Hematopoietic multipotent progenitor cell treated with erythropoietin and hydrocortisone succinate and interleukin-3 and kit ligand, for 15 days (in vitro differentiated cells): Measurements from ENCODE around the gene TMEM187.

Experiments
- DNase-seq: peaks from one replicate; pipeline ENCODE4 v3.0.0-alpha.2; 2015; ENCODE audit warnings: low spot score

TMEM187 gene

DNA sequence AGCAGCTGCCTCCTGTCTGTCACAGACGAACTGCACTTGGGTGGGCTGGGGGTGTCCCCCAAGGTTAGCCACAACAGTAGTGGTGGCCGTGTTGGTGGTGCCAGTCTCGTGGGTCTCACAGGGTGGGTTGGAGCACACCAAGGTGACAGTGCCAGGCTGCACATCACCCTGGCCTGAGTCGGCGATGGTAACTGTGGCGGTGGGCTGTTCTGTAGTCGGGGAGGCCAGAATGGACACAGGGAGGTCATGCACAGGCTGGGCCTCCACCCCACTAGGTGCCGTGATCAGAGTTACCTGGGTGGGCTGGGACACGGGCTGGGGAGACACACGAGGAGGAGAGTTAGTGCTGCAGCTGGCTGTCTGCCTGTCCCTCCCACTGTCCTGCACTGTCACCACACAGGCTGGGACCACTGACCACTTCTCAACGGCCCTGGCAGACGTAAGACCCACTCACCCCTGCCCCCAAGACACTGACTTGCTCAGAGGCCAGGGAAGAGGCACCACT, 17.3 kb upstream of the TMEM187 start:
- no peak for DNase-seq

DNA sequence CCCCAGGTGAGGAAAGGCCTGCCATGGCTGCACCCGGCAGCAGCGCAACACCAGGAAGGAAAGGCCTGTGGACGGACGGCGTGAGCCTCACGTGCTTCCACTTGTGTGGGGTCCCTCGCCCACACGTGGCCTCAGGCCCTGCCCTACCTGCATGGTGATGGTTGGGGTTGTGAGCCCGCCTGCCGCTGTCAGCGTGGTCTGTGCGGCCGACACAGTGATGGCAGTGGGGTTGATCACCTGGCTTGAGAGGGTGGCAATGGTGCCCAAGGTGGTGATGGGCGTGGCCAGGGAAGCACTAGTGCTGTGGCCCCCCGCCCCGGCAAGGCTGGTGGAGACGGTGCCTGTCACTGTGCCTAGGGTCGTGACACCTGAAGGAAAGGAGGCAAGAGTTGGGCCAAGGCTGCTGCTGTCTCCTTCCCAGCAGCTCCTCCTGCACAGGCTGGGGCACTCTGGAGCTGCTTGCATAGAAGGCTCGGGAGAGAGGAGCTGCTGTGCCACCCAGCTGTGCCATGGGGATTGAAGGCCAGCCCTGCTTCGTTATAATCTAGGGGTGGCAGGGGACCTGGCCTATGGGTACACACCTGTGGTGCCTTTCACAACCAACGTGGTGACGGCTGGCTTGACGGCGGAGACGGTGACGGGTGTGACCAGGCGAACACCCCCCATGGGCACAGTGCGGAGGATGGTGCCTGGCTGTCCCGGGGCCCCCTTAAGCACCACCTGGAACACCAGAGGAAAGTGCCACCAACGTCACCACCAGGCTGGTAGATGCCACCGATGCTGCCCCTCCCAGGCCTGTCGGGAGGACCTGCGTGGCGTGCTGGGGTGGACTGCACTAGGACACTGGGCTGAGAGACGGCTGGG, 16.3 kb upstream of the TMEM187 start:
- no peak for DNase-seq

DNA sequence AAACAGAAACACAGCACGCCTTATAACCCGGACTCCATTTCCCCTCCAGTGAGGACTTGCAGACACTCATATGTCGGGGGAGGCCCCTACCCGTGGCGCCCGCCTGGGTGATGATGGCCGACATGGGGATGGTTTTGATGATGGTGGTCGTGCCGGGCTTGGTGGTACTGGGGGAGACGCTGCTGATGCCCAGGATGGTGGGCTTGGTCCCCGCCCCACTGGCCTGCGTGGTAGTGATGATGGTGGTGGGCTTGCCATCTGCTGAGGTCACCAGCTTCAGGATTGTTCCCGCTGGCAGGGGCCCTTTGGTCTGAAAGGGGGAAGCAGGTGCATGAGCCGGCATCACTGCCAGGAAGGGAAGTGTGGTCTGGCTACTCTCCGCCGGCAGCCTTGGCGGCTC, 15.3 kb upstream of the TMEM187 start:
- DNase-seq = no peak

DNA sequence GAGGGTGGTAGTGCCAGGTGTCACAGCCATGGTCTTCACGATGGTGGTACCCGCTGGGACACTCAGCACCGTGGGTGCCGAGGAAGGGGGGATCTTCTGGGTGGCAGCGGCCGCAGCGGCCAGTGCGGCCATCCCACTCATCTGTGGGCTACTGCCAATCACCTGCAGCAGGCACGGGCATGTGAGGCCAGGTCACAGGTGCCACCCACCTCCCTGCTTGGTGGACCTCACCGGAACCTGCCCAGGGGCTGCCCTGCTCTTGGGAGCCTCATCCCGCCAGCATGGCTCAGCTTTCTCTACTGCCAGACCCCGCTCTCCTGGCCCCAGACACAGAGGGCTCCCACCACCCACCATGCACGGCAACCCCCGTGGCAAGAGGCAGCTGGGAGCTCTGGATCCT, 13.9 kb upstream of the TMEM187 start:
- DNase-seq = no peak

DNA sequence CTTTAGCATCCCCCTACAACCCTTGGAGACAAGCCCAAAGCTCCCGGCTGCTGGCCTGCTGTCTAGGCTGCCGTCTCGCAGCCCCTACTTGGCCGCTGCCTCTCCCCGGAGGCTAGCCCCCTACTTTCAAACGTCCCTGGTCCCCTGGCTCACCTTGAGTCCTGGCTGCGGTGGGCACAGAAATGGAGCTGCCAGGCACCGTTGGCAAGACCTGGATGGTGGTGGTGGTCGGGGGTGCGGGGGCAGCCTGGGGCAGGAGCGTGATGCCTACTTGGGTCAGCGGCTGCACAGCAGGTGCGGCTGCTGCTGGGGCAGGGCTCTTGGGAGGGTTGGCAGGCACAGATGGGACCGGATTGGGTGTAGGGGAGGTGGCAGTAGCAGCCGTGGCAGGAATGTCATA, 12.9 kb upstream of the TMEM187 start:
- no peak for DNase-seq

DNA sequence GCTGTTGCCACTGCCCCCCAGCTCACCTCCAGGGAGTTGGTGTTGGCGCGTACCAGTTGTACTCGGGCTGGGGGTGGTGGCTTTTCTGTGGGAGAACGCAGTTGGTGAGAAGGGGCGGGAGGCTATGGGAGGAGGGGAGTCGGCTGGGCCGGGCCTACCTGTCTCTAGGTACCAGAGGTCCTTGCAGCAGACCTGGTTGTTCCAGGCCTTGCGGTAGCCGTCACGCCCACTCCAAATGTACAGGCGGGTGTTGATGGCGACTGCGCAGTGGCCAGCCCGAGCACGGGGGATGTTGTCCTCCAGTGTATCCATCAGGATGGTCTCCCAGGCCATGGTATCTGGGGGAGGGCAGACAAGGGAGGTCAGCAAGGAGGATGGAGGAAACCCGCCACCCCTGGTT, 12.5 kb upstream of the TMEM187 start:
- no peak for DNase-seq

DNA sequence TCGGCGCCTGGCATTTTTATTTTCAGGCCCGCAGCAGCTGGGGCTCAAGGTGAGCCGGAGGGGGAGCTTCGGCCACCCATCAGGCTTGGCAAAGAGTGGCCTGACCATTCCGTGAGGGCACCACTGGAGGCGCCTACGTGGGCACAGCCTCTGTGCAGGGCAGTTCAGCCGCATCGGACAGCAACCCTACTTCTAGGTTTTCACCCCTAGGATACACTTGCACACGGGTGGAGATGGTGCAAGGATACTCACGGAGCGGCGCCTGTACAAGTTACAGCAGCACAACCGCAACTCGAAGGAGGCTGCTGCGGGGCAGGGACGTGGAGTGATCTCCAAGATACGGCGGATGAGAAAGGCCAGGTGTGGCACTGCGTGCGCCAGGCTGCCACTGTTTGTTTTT, 11.8 kb upstream of the TMEM187 start:
- no peak for DNase-seq

DNA sequence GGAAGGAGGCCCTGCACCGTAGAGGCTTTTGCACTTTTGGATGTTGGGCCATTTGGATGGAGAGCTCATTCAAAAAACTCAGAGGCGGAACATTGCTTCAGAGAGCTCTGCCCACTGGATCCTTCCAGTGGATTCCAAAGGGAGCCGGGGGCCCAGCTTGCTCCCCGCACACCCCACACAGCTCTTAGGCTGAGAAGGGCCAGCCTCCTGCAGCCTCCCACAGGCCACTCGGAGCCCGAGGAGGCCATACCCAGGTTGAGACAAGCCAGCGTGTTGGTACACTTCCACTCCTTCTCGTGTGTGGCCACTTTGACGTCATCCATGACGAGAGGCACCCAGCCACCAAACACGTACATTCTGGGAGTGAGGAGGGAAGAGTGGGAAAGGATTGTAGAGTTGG, 11.3 kb upstream of the TMEM187 start:
- DNase-seq = no peak

DNA sequence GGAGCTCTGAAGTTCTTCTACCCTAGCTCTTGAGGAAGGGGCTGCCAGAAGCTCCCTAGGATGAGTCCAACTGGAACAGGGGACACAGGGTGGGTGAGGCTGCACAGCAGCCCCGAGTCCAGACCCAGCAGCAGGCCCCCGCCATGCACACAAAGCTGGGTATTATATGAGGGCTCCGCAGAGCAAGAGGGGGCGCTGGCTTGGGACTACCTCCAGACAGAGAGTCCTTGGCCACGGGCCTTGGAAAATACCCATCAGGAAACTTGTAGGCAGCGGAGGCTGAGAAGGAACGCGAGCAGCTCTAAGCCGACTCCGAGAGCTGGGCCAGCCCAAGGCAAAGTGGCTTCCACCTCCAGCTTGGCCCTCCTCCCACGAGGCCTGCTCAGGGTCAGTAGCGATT, 9.0 kb upstream of the TMEM187 start:
- DNase-seq = no peak

DNA sequence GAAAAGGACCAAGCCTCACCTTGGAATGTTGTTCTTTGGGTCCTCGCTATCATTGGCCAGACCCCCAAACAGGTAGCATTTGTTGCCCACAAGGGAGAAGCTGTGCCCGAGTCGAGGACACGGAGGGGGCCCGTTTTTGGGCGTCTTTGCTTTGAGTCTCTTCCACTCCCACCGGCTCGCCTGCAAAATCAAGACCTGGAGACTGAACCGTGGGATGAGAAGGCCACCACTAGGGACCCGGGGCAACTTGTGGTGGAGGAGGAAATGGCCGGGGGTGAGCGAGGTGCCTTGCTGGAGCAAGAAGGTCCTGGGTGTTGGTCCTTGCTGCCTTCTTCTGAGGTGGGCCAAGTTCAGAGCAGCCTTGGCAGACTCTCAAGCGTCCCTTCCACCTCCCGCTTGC, 8.4 kb upstream of the TMEM187 start:
- no peak for DNase-seq

DNA sequence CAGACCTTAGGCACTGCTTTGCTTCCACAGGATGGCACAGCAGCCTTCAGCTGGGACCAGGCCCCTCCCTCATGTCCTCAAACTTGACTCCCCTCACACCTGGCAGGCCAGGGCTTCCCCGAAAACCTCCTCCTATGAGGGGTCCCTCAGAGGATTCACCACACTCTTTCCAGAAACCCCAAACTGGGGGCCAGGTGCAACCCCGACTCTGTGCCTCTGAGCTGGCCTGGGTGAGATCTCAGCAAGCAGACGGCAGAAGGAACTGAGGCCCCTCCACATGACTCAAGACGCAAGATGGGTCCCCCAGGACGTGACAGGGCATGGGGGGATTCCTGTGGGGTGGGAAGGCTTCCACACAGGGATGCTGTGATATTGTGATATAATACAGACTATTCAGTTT, 7.1 kb upstream of the TMEM187 start:
- no peak for DNase-seq

DNA sequence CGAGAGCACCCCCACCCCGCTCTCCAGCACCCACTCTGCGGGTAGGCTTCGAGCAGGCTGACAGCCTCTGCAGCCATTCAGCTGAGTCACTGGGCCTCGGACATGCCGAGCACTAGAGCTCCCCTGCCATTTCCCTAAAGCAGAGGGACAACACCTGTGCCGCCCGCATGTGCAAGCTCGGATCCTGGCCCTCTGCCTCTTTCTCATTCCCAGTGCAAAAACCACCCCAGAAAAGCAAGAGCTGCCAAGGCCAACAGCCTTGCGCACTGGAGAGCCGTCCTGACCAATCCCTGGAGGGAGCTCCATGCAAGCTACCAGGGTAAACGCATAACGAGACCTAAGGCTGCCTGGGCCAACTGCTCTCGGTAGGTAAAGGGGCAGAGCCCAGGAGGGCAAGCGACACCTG, 6.3 kb upstream of the TMEM187 start:
- DNase-seq = no peak

DNA sequence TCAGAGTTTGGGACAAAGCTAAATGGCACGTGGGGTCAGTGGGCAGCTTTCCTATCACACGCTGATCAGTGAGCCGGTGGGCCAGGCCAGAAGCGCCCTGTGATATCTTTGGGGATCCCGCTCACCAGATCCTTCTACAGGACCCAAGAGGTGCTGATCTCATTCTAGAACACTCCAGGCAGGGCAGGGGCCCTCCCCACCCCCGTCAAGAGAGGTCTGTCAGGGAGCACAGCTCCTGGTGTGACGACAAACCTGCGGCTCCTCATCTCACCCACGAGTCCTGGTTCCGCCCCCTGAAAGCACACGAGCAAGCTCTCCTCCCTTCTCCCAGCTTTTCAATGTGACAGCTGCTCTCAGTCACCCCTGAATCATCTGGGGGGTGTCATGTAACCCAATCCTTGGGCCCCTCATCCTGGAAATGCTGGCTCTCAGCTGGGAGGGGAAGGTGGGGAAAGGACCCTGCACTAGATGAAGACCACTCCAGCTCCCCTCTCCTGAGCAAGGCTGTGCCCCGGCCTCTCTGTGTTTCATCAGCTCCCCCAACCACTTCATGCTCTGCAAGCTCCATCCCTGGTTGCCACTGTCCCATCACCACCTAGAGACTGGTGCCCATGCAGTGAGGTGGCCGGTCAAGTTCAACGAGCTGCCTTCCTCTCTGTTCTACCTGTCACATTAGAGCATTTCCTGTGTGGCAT, 5.6 kb upstream of the TMEM187 start:
- no peak for DNase-seq

DNA sequence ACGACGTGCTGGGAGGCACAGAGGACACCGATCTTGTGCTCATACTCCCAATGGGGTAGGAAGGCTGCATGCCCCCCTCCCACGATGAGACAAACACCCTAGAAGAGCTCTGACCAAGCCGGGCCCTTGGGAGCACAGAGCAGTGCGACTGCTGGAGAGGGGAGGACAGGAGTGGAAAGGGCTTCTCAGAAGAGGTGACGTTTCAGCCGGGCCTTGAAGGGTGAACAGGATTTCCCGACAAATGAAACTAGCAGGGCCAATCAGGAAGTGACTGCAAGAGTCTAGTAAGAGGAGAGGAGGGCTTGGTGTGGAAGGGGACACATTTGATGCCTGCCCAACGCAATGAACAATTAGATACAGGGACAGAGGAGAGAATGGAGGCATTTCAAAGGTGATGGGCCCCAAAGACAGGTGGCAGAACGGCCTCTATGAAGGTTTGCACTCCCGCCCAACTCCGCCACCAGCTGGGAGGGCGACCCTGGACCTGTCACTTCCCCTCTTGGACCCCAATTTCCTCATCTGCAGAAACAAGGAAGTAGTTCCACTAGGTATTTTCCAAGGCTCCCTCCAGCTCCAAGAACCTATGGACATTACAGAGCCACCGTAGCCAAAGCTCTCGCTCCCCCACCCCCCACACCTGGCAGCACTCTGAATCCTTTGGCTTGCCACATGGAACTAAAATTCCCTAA, 4.9 kb upstream of the TMEM187 start:
- no peak for DNase-seq

DNA sequence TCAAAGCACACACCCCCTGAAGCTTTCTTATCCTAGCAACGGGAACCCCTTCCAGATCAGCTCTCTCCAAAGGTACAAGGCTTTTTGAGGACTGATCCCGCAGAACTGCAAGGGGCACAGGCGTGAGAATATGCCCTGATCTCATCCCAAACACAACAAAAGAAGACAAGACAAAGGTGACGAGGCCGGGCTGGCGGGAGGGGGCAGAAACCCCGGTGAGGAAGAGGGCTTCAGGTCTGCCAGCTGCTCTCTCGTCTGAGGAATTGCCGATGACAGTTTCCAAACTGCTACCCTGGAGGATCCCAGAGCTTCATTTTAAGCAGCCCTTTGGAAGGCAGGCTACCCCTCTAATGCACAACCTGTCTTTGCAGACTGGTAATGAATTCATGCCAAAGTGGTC, 4.3 kb upstream of the TMEM187 start:
- DNase-seq = no peak

DNA sequence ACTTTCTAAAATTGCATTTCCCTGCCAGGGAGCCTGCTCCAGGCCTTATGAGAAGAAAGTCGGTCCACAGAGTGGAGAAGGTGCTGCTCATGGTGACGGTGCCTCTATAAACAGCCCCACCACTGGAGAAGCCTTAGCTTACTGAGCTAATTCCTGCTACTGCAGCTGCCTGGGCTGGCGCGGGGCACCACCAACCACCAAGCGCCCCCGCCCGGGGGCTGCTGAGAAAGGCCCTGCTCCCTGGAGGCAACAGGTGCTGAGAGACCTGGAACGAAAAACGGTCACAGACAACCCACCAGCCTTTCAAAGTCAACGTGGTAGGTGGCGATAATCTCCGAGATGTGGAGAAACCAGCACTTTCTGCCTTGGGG, 3.8 kb upstream of the TMEM187 start:
- DNase-seq = peak; percentile 31

DNA sequence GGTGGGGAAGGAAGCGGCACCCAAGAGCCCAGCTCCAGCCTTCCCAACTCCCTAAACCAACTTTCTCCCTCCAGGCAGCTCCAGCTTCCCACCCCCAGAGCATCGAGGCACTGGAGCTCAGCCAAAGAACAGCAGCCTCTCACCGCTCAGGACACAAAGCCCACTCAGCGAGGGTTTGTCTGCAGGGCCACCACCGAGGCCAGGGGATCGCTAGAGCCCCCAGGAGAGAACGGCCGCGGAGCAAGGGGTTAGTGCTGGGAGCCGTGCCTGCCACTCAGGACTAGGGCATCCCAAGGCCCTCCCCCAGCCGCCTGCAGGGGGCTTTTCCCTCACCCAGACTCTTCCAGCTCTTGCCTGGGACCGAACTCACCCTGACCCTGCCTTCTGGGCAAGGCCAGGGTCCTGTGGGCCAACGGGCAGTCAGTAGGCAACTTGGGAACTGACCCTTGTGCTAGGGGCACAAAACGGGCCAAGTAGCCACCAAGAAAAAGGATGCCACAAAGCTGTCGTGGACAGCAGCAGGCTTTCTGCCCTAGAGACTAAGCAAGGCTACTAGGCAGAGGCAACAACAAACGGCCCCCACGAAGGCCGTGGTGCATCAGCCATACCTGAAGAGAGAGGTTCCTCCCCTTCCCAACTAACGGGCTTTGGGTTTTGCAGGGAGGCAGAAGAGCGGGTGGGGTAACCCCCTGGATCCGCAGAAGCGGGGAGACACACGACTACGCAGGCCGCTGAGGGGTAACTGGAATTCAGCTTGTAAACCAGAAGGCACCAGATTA, 3.2 kb upstream of the TMEM187 start:
- no peak for DNase-seq

DNA sequence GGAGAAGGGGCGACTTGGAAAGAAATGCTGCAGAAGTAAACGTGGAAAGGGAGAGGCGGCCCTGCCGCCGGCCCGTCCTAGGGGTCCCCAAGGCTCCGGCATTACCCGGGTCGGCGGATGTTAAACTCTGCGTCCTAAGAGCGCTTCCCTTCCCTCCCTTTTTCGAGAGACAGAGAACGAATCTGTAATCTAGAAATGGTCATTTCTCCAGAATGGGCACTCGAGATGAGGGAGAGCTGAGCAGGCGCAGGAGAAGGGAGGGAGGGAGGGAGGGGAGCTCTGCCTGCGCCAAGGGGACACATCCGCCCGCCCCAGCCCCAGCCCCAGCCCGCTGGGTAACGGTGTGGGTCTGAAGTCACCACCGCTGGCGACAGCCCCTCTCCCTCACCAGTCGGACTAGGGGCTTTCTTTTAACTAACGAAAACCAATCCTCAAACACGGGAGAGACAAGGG, 2.6 kb upstream of the TMEM187 start:
- no peak for DNase-seq

DNA sequence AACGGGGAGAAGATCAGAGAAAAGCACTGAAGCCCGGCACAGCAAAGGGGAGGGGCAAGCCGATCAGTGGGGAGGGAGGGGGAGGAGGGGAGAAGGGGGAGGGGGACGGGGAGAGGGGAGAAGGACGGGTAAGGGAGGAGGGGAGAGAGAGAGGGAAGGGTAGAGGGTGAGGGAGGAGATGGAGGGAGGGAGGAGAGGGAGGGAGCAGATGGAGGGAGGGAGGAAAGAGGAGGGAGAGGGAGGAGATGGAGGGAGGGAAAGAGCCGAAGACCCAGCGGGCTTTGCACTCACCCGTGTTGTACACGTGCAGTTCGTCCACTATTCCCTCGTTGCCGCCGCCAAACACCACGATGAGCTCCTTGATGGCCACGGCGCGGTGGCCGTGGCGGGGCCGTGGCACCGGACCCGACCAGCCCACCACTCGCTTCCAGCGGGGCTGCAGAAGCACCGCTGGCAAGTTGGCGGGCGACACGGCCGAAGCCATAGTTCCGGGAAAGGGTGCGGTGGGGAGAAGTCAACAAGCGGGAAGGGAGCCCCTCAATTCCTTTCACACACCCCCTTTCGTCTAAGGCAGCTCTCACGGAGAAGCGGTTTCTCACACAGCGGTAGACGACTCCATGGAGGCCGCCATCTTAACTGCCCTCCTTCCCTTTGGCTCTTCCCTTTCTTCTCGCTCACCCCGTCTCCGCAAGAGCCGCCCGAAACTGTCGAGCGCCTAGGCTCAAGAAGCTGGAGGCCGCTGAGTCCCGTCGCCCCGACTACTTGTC, 2.0 kb upstream of the TMEM187 start:
- peak; percentile 46 for DNase-seq

DNA sequence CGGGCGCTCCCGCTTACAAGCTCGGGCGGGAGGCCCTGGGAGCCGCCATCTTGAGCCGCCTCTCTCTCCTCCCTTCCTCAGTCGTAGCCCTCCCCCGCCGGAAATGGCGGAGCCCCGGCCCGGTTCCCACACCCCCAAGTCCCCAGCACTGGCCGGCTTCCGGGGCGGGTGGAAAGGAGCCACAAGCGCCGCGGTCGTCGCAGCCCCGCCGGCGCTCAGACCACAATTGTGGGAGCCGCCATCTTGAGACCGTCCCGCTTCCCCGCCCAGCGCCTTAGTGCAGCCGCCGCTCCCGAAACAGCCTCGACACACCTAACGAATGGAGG, 1.5 kb upstream of the TMEM187 start:
- peak; percentile 63 for DNase-seq
